ENCODE results near the gene FAM168B. TPM values are rescaled to one million over a fixed set of nuclear protein-coding genes. Genes with fewer than 3 reads are reported as not detected.

FAM168B gene
- polyA plus RNA-seq, 1 donor (not counting 4 experiments of a cell fraction or from before 2014, with no cell fraction given): 50.8 TPM

GRCh38 chr2:131040661-131041401 lies 52.4 kb downstream of the FAM168B start:
- Histone ChIP-seq H4K20me1 (ENCODE audit: control insufficient read depth, extremely low read depth, insufficient read depth, low read length) (no peaks in the 10 kb centered on the region), H3K9ac (ENCODE audit: control insufficient read depth, extremely low read depth, insufficient read depth, low read length) (no peak overlapping the region), H3K79me2 (ENCODE audit: control insufficient read depth, insufficient read depth, low read length) (no peaks in the 10 kb centered on the region), H3K36me3 (ENCODE audit: control insufficient read depth in 2 of 2, extremely low read depth in 1 of 2, insufficient read depth in 2 of 2, low read length in 2 of 2) (peaks cover 14 to 22% of the 10 kb centered on the region in 2 experiments), H3K4me1 (ENCODE audit: control insufficient read depth, extremely low read depth, insufficient read depth, low read length) (no peaks in the 10 kb centered on the region), H3K27ac (ENCODE audit: control insufficient read depth, insufficient read depth, low read length) (no peak overlapping the region), H3K9me3 (ENCODE audit: control insufficient read depth, low read depth, low read length) (no peaks in the 10 kb centered on the region), H3K27me3 (ENCODE audit: control insufficient read depth, extremely low read depth, insufficient read depth, low read length) (no peaks in the 10 kb centered on the region), H3K4me3 (ENCODE audit: control insufficient read depth in 2 of 3, extremely low read depth in 1 of 3, insufficient read depth in 2 of 3, low read depth in 1 of 3, low read length in 3 of 3) (no peak overlapping the region), H3K9me1 (ENCODE audit: control insufficient read depth, extremely low read depth, insufficient read depth, low read length) (no peaks in the 10 kb centered on the region), H2AFZ (ENCODE audit: control insufficient read depth, low read length) (no peak overlapping the region), H3K4me2 (ENCODE audit: control insufficient read depth, extremely low read depth, insufficient read depth, low read depth, low read length) (no peak overlapping the region)
- dilution Hi-C loops (cut with MboI; ENCODE audit: extremely low pct_ligation_motif_present, low sequenced_read_pairs): no loop called here
- DNase-seq (ENCODE audit: low read depth, low spot score) (no peak), FAIRE-seq (no peak)
- no peak for TF ChIP-seq CTCF (optimal IDR thresholded peaks at IDR 0.05 in 1 of 3, IDR thresholded peaks at IDR 0.05 in 1 of 3, conservative IDR thresholded peaks at IDR 0.05 in 1 of 3; ENCODE audit: extremely low read depth in 1 of 3, insufficient read depth in 2 of 3, low read length in 3 of 3)

DNA sequence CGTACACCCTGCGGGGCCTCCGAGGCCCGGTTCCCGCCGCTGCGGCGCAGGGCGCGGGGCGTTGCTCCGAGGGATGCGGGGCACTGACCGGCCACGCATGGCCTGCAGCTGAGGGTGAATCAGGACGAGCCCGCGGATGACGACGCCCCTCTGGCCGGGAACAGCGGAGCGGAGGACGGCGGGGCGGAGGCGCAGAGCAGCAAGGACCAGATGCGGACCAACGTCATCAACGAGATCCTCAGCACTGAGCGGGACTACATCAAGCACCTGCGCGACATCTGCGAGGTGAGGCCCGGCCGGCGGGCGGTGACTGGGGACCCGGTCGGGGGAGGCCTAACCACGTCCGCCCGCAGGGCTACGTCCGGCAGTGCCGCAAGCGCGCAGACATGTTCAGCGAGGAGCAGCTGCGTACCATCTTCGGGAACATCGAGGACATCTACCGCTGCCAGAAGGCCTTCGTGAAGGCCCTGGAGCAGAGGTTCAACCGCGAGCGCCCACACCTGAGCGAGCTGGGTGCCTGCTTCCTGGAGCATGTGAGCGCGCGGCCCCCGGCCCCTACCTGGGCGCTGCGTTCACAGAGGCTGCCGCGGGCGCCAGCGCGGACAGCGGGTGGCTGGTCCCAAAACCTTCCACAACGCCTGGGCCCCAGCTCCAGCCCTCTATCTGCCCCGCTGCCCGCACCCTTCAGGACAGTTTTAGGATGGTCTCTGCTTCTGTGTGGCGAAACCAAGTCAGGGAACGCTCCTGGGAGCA lies 53.2 kb downstream of the FAM168B start:
- Histone ChIP-seq H3K27me3 (ENCODE audit: control insufficient read depth, extremely low read depth, insufficient read depth, low read length) (no peaks in the 10 kb centered on the region), H3K4me1 (ENCODE audit: control insufficient read depth, extremely low read depth, insufficient read depth, low read length) (no peaks in the 10 kb centered on the region), H3K4me3 (ENCODE audit: control insufficient read depth in 2 of 3, extremely low read depth in 1 of 3, insufficient read depth in 2 of 3, low read depth in 1 of 3, low read length in 3 of 3) (no peak overlapping the region), H3K9me3 (ENCODE audit: control insufficient read depth, low read depth, low read length) (no peaks in the 10 kb centered on the region), H2AFZ (ENCODE audit: control insufficient read depth, low read length) (no peak overlapping the region), H3K27ac (ENCODE audit: control insufficient read depth, insufficient read depth, low read length) (no peak overlapping the region), H3K36me3 (ENCODE audit: control insufficient read depth in 2 of 2, extremely low read depth in 1 of 2, insufficient read depth in 2 of 2, low read length in 2 of 2) (peaks cover 14 to 19% of the 10 kb centered on the region in 2 experiments), H4K20me1 (ENCODE audit: control insufficient read depth, extremely low read depth, insufficient read depth, low read length) (no peaks in the 10 kb centered on the region), H3K9me1 (ENCODE audit: control insufficient read depth, extremely low read depth, insufficient read depth, low read length) (no peaks in the 10 kb centered on the region), H3K9ac (ENCODE audit: control insufficient read depth, extremely low read depth, insufficient read depth, low read length) (no peak overlapping the region), H3K79me2 (ENCODE audit: control insufficient read depth, insufficient read depth, low read length) (no peaks in the 10 kb centered on the region), H3K4me2 (ENCODE audit: control insufficient read depth, extremely low read depth, insufficient read depth, low read depth, low read length) (no peak overlapping the region)
- DNase-seq (ENCODE audit: low read depth, low spot score) (no peak), FAIRE-seq (no peak)
- no peak for TF ChIP-seq CTCF (optimal IDR thresholded peaks at IDR 0.05 in 1 of 3, IDR thresholded peaks at IDR 0.05 in 1 of 3, conservative IDR thresholded peaks at IDR 0.05 in 1 of 3; ENCODE audit: extremely low read depth in 1 of 3, insufficient read depth in 2 of 3, low read length in 3 of 3)
- no peak for TF ChIP-seq EZH2 (IDR thresholded peaks at IDR 0.05; ENCODE audit: low read length)
- dilution Hi-C loops (cut with MboI; ENCODE audit: extremely low pct_ligation_motif_present, low sequenced_read_pairs): no loop called here

Data from keratinocyte (primary cell).